ENCODE measurements around the gene RYR2.

RYR2 gene

GRCh38 chr1:237834461-237834860 is 792.5 kb downstream of the RYR2 start:
- Histone ChIP-seq H3K4me1 (ENCODE audit: insufficient read depth, low read length, severe bottlenecking) (no peaks in the 10 kb centered on the region), H3K4me3 (ENCODE audit: low read depth, low read length, poor library complexity, severe bottlenecking) (no peak overlapping the region), H2AFZ (ENCODE audit: low read length) (no peak overlapping the region), H3K27me3 (ENCODE audit: insufficient read depth, low read length) (no peaks in the 10 kb centered on the region), H3F3A (ENCODE audit: insufficient read depth, low read length) (no peaks in the 10 kb centered on the region), H3K27ac (ENCODE audit: low read depth, low read length, poor library complexity, severe bottlenecking) (no peak overlapping the region), H3K79me2 (ENCODE audit: insufficient read depth, low read length) (no peaks in the 10 kb centered on the region), H3K36me3 (ENCODE audit: insufficient read depth, low read length) (no peaks in the 10 kb centered on the region), H4K20me1 (ENCODE audit: insufficient read depth, low read length) (no peaks in the 10 kb centered on the region), H3K9ac (ENCODE audit: low read length) (no peak overlapping the region), H3K4me2 (ENCODE audit: low read length) (no peak overlapping the region), H3K9me2 (ENCODE audit: low read depth, low read length) (no peaks in the 10 kb centered on the region), H3K9me3 (ENCODE audit: low read length) (no peaks in the 10 kb centered on the region)
- TF ChIP-seq EZH2 (IDR thresholded peaks at IDR 0.05; ENCODE audit: borderline replicate concordance, low read length) (no peak), CTCF (IDR thresholded peaks at IDR 0.05; ENCODE audit: low read length) (no peak)

- no peaks in the 10 kb centered on the region for H3K27me3 ChIP-seq (ENCODE audit: insufficient read depth, low read length)
- no peaks in the 10 kb centered on the region for H3K36me3 ChIP-seq (ENCODE audit: insufficient read depth, low read length)
- no peaks in the 10 kb centered on the region for H3F3A ChIP-seq (ENCODE audit: insufficient read depth, low read length)
- no peaks in the 10 kb centered on the region for H3K4me1 ChIP-seq (ENCODE audit: insufficient read depth, low read length, severe bottlenecking)
- no peak overlapping the region for H3K27ac ChIP-seq (ENCODE audit: low read depth, low read length, poor library complexity, severe bottlenecking)
- no peak overlapping the region for H3K9ac ChIP-seq (ENCODE audit: low read length)
- no peaks in the 10 kb centered on the region for H3K79me2 ChIP-seq (ENCODE audit: insufficient read depth, low read length)
- H3K4me3 ChIP-seq (ENCODE audit: low read depth, low read length, poor library complexity, severe bottlenecking): no peak overlapping the region
- TF ChIP-seq CTCF (IDR thresholded peaks at IDR 0.05; ENCODE audit: low read length) (no peak), EZH2 (IDR thresholded peaks at IDR 0.05; ENCODE audit: borderline replicate concordance, low read length) (no peak)
- H3K4me2 ChIP-seq (ENCODE audit: low read length): no peak overlapping the region
- H3K9me2 ChIP-seq (ENCODE audit: low read depth, low read length): no peaks in the 10 kb centered on the region
- H3K9me3 ChIP-seq (ENCODE audit: low read length): no peaks in the 10 kb centered on the region
- no peaks in the 10 kb centered on the region for H4K20me1 ChIP-seq (ENCODE audit: insufficient read depth, low read length)
- H2AFZ ChIP-seq (ENCODE audit: low read length): no peak overlapping the region
Observed at GRCh38 chr1:237838320-237838719, 796.3 kb downstream of the RYR2 start.

- Histone ChIP-seq H3K9ac (ENCODE audit: low read length) (no peak overlapping the region), H4K20me1 (ENCODE audit: insufficient read depth, low read length) (no peaks in the 10 kb centered on the region), H3K9me2 (ENCODE audit: low read depth, low read length) (no peaks in the 10 kb centered on the region), H3K9me3 (ENCODE audit: low read length) (no peaks in the 10 kb centered on the region), H3K4me3 (ENCODE audit: low read depth, low read length, poor library complexity, severe bottlenecking) (no peak overlapping the region), H3K36me3 (ENCODE audit: insufficient read depth, low read length) (no peaks in the 10 kb centered on the region), H3K79me2 (ENCODE audit: insufficient read depth, low read length) (no peaks in the 10 kb centered on the region), H2AFZ (ENCODE audit: low read length) (no peak overlapping the region), H3K27me3 (ENCODE audit: insufficient read depth, low read length) (no peaks in the 10 kb centered on the region), H3K4me1 (ENCODE audit: insufficient read depth, low read length, severe bottlenecking) (no peaks in the 10 kb centered on the region), H3K4me2 (ENCODE audit: low read length) (no peak overlapping the region), H3F3A (ENCODE audit: insufficient read depth, low read length) (no peaks in the 10 kb centered on the region), H3K27ac (ENCODE audit: low read depth, low read length, poor library complexity, severe bottlenecking) (no peak overlapping the region)
- no peak for TF ChIP-seq CTCF (IDR thresholded peaks at IDR 0.05; ENCODE audit: low read length)
- TF ChIP-seq EZH2 (IDR thresholded peaks at IDR 0.05; ENCODE audit: borderline replicate concordance, low read length): no peak
Observed at GRCh38 chr1:237838904-237839534, 797.0 kb downstream of the RYR2 start.
